Body of pancreas (tissue), 4 donors: ENCODE results near the gene LRG1.

ENCODE experiments used
- POLR2A ChIP-seq, 3 donors: fragments of 450-650 bp; IDR thresholded peaks; one replicate each; pipeline ENCODE4 v1.6.1; 2016; ENCODE audit warnings: antibody characterized with exemption in 3 of 3, mild to moderate bottlenecking in 2 of 3
- TF ChIP-seq, protein P1 (sequence below), 7 experiments: fragments of 450-650 bp in 4 of 7; fragments of 200-600 bp in 3 of 7; sonication (generic) in 3 of 7; IDR thresholded peaks; one replicate each; pipeline ENCODE4 v1.5.1; 2016 to 2019; ENCODE audit warnings: antibody characterized with exemption in 7 of 7

DNA sequence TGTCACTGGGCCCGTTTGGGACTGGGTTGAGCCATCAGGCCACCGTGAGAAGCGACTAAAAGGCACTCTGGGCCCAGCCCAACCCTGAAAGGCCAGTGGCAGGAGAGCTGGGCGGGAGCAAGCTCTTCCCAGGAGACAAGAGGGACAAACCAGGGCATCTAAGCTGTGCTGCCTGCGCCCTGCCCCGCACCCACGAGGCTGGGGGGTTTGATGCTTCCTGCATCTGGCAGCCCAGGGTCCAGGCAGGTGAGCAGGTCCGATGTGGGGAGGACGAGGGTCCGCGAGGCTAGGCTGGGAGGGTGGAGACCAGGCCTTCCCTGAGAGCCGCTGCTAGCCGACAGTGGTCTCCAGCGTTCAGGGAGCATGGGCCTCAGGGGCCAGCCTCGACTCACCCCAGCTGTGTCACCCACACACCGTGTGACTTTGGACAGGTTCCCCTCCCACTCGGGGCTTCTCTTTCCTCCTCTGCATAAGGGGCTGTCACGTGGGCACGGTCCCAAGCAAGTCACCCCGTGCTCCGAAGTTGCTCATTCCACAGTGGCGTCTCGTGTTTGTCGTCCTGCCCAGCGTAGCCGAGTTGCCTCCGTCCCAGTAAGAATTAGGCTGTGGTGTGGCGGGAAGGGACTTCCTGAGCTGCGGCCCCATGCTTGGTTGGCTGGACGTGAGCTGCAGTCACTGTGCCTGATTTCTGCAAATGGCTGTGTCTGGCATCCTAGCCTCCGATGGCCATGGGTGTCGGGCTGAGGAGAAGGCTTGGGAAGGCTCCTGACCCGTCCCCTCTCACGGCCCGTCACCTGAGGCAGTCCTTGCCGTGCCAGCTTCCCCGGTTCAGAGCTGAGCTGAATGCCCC lies 37.3 kb downstream of the LRG1 start:
- TF ChIP-seq, protein P1, sequence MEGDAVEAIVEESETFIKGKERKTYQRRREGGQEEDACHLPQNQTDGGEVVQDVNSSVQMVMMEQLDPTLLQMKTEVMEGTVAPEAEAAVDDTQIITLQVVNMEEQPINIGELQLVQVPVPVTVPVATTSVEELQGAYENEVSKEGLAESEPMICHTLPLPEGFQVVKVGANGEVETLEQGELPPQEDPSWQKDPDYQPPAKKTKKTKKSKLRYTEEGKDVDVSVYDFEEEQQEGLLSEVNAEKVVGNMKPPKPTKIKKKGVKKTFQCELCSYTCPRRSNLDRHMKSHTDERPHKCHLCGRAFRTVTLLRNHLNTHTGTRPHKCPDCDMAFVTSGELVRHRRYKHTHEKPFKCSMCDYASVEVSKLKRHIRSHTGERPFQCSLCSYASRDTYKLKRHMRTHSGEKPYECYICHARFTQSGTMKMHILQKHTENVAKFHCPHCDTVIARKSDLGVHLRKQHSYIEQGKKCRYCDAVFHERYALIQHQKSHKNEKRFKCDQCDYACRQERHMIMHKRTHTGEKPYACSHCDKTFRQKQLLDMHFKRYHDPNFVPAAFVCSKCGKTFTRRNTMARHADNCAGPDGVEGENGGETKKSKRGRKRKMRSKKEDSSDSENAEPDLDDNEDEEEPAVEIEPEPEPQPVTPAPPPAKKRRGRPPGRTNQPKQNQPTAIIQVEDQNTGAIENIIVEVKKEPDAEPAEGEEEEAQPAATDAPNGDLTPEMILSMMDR (IDR thresholded peaks at IDR 0.05): no peak
- TF ChIP-seq POLR2A (IDR thresholded peaks at IDR 0.05): no peak
